ENCODE measurements around the gene ETFDH.

ETFDH gene

GRCh38 chr4:158756588-158756987 is 84.5 kb downstream of the ETFDH start:
- no peak for DNase-seq

GRCh38 chr4:158758142-158758541 is 86.0 kb downstream of the ETFDH start:
- no peak for DNase-seq

GRCh38 chr4:158758703-158759102 is 86.6 kb downstream of the ETFDH start:
- DNase-seq = no peak
